GM21447 (cell line): Measurements from ENCODE around the gene BRAF.
"Not testable (repeated sequence)": the region's sequence is repeated elsewhere in the genome, so short reads cannot be mapped to it uniquely, and the experiment has no call there.

Experiments
- ATAC-seq: cut with Tn5 transposase; IDR thresholded peaks from one replicate; pipeline ENCODE4 v1.9.1; 2021; ENCODE audit not compliant: unreplicated experiment

Gene BRAF

DNA sequence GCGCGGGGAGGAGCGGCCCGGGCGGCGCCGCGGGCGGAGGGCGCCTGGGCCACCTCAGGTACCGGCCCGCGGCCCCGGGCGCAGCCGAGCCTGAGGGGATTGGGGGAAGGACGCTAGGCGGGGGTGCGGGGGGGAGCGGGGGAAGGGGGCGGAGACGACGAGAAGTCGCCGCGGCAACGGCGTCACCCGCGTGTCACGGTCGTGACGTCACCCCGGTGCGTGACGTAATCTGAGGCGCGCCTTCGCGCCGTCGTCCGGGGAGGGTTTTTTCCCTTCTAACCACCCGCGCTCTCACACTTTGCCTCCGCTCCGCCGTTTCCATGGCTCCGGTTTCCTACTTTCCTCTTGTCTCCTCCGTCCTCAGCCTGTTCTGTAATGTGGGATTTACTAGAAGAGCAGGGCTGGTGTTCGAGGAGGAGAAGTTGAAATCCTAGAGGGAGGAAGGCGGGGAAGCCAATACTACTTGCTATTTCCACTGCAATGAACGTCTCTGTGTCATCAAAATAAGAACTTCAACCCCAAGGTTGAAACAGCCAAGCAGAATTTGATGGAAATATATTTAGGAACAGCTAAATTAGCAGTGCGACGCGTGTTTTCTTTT is at the start of gene BRAF:
Gene BRAF (minus strand): TSS at position 109 of the 601 bp plus-strand sequence. CDS start 226 bp downstream, outside the sequence.
- ATAC-seq, result peak; percentile 44

DNA sequence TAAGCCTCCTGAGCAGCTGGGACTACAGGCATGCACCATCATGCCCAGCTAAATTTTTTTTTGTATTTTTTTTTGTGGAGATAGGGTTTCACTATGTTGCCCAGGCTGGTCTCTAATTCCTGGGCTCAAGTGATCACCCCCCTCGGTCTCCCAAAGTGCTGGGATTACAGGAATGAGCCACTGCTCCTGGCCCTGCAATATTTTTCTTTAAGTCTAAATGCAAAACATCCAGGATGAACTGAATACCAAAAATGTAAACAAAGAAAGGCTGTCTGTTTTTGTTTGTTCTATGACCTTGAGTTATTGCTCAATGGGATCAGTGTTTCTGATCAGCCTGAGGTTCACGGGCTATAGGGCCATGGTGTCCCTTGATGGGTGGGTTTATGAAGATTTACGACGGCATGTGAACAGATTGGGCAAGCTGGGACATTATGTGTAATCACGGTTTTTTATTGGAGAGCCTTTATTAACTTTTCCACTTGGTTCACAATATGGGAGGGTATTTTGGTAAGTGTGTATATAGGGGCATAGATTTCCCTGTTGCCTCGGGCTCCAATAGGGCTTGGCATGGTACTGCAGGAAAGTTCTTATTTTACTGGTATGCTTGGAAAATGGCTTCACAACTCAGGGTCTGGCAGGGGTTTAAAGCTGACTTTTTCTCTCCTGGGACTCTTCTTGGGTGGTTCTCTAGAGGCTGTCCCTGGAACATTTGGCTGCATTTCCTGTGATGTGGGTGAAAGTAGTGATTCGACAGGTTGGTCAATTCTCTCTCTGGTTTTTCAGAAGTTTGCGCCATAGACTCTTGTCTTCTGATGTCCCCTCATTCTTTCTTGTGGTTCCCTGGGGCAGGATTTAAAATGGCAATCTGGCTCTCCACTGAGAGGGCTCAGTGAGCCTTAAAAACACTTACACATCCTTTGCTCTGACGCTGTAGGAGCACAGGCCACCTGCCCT is 48.4 kb upstream of the BRAF start:
- ATAC-seq, result no peak

DNA sequence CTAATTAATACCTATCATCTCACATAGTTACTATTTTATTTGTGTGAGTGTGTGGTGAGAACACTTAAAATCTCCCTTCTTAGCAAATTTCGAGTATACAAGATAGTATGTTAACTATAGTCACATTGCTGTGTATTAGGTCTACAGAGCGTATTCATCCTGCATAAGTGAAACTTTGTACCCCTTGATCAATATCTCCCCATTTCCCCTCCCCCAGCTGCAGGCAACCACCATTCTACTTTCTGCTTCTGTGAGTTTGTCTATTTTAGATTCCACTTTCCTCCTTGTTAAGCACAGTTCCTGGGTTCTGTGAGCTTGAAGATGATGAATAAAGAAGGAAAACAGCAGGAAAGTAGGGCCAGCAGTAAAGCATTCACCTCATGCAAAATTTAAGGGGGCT is 47.6 kb upstream of the BRAF start:
- no peak for ATAC-seq

- ATAC-seq, result no peak
These were observed 42.7 kb upstream of the BRAF start for GRCh38 chr7:140967438-140967837.

DNA sequence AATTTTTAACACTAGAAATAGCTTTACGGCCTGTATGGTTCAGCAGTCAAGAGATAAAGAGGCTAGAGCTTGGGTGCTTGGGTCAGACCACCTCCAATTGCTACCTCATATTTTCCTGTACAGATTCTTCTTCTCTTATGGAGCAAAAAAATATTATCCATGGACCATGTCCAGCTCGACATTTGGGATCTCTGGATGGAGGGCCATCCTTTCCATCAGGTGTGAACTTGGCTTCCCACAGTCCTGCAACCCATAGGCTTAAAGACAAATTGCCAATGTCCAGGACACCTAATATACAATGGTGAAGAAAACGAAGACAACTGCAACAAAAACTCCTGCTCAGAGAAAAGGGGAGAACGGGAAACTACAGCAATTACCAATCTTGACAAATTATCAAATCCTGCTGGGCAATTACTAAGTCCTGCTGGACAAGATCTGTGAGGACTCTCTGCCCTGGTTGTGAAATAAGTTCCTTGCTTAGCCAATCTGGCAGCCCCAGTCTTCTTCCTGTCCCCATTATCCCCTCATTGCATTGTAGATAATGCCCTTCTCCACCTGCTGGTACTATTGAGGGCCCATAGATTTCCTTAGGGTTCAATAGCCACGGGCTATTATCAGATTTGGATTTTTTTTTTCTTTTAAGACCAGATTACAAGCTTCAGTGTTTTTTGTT is 42.0 kb upstream of the BRAF start:
- no peak for ATAC-seq

DNA sequence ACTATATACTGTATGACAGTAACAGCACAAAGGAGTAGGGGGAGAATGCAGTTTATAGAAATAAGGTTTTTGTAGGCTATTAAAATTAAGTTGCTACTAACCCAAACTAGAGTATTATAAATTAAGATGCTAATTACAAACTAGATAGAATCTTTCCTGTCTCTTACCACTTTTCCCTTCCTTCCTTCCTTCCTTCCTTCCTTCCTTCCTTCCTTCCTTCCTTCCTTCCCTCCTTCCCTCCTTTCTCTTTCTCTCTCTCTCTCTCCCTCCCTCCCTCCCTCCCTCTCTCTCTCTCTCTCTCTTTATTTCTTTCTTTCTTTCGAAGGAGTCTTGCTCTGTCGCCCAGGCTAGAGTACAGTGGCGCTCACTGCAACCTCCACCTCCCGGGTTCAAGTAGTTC is 36.4 kb upstream of the BRAF start:
- ATAC-seq, result no peak

- not testable (repeated sequence) for ATAC-seq
These were observed 32.3 kb upstream of the BRAF start for GRCh38 chr7:140956997-140957396.

DNA sequence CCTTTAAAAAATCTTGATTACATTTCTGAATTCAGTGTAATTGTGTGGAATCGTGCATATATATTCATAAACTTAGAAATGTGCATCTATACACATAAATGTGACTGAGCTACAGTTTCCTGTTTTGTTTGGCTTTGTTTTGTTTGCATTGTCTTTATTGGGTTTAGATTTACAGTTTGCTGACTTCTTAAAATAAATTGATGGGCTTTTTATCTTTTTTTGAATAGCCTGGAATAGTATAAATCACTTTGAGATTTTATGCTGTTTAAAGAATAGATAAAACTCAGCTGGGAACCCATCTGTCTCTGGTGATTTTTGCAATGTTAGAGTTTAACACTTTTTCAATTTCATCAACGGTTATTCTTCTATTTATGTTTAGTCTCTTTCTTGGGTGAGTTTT is 21.2 kb upstream of the BRAF start:
- no peak for ATAC-seq

DNA sequence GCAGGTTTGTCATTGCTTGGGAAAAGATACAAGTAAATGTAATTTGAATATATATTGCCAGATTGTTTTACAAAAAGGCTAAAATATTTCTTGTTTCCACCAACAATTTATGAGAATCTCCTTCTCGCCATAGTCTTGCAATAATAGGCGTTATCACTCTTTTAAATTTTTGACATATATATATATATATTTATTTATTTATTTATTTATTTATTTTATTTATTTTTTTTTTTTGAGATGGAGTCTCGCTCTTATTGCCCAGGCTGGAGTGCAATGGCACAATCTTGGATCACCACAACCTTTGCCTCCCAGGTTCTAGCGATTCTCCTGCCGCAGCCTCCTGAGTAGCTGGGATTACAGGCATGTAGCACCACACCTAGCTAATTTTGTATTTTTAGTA is 17.5 kb upstream of the BRAF start:
- not testable (repeated sequence) for ATAC-seq

- ATAC-seq, result no peak
These were observed 16.2 kb upstream of the BRAF start for GRCh38 chr7:140940898-140941297.

- ATAC-seq, result no peak
These were observed 13.1 kb upstream of the BRAF start for GRCh38 chr7:140937702-140938264.

DNA sequence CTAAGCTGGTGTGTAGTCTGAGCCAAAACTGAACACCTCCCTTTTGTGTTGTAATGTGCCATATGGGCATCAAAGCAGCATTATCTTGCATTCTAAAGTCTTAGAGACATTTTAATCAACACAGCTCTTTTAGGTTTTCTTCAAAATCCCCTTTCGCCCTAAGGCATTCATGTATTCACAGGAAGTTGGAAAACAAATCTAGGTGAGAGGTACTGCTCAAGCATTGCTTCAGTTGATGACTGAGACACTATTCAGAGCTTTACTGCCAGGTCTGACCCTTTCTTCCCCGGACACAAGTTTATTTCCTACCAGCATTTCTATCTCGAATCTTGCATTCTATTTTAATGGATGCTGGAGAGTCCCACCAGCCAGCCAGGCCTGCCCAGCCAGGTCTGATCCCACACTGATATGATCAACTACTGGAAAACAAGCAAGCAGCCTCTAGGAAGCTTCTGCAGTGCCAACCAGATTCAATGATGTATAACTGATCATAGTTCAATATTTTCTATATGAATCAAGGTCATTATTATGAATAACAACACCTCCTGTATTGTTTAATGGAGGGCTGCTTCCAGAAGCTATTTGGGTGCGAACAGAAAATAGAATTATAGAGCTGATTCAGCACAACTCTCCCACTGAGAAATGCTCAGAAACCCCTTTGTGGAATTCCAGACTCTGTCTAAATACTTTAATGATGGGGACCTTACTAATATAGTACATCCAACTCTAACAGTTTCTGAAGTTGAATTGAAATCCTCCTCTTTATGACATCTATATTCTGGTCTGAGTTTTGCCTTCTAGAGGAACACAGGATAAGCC is 4.0 kb upstream of the BRAF start:
- no peak for ATAC-seq

DNA sequence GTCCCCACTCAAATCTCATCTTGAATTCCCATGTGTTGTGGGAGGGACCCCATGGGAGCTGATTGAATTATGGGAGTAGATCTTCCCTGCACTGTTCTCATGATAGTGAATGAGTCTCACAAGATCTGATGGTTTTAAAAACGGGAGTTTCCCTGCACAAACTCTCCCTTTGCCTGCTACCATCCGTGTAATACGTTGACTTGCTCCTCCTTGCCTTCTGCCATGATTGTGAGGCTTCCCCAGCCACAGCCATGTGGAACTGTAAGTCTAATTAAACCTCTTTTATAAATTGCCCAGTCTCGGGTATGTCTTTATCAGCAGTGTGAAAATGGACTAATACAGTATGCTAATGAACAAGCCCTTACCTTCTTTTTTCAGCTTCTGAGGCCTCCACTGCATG is 3.2 kb upstream of the BRAF start:
- ATAC-seq, result not testable (repeated sequence)

DNA sequence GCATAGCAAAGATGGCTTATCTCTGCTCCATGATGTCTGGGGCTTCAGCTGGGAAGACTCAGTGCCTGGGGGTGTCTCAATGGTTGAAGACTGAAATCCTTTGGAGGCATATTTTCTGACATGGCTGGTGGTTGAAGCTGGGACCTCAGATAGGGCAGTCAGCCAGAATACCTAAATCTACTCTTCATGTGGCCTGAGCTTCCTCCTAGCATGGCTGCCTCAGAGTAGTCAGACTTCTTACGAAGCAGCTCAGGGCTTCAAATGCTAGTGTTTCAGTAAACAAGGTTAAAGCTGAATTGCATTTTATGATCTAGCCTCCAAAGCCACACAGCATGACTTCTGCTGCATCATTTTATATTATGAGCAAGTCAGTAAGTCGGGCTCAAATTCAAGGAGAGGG is 2.6 kb upstream of the BRAF start:
- no peak for ATAC-seq

DNA sequence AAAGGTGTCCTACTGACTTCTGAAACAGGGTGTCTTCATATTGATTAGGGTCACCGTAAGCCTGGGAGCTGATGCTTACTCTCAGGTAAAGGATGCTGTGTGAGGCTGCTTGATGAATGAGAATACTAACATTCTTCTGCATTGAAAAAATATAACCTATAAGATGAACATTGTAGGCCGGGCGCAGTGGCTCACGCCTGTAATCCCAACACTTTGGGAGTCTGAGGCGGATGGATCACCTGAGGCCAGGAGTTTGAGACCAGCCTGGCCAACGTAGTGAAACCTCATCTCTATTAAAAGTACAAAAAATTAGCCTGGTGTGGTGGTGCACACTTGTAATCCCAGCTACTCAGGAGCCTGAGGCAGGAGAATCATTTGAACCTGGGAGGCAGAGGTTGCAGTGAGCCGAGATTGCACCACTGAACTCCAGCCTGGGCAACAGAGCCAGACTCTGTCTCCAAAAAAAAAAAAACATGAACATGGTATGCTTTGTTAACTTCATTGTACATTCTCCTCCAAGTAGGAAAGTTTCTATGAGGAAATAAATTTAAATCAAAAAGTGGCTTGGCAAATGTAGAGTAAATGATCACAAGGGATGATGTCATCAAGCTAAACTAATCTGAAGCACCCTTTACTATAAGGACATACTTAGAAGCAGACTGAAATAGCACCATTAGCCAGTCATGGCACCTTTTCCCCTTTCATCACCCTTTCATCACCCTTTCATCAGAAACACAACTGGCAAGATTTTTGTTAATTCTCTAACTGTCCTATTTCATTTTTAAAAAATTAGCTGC is 1.5 kb upstream of the BRAF start:
- ATAC-seq, result no peak

DNA sequence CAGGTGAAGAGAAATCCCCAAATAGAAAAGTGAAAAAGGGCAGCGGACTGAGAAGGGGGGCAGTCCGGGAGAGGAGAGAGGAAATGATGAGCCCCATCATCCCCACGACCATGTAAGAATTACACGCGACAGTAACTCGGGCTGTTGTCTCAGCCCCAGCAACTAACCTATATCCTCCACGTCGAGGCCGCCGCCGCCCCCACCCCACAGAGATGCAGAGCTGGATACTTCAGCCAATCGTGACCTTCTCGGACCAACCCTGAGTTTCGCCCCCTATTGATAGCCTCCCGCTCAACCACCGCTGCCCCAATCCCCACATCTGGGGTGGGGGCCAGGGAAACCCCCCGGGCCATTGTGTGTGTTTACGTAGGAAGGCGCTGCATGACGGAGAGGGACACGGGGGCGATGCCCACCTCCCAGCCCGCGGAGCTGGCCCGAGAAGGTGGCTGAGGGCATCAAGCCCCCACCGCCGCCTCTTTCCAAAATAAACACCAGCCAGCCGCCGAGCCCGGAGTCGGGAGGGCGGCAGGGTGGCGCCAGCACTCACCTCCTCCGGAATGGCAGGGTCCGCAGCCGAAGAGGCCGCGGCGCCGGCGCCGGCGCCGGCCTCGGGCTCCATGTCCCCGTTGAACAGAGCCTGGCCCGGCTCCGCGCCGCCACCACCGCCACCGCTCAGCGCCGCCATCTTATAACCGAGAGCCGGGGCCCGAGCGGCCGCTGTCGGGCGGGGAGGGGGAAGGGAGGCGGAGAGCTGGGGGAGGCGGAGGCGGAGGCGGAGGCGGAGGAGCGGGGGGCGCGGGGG is 509 bp downstream of the BRAF start:
- ATAC-seq, result peak; percentile 88

DNA sequence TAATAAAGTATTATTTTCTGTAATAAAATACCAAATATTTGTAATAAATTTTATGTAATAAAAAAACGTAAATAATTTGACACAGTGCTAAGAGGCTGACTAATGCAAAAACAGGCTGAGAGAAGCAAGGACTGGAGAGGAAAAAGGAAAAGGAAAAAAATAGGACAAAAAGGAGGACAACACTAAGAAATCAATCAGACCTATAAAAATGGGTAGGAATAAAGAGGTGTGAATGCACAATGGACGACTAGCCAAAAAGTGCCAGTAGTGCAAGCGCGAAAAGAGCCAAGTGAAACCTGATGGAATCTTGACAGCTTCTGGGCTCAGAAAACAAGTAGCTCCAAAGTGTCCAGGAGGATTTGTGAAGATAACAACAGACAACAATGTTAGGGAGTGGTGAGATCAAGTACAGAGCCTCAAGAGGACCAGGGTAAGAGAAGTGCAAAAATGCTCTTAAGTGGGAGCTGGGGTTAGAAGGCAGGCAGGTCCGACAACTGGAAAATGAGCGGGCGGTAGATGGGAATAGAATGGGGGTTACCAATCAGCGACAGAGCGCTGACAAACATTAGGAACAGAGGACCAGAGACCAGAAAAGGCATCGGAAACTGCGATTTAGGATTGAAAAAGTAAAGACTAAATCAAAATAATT is 1.2 kb downstream of the BRAF start:
- peak; percentile 15 for ATAC-seq

DNA sequence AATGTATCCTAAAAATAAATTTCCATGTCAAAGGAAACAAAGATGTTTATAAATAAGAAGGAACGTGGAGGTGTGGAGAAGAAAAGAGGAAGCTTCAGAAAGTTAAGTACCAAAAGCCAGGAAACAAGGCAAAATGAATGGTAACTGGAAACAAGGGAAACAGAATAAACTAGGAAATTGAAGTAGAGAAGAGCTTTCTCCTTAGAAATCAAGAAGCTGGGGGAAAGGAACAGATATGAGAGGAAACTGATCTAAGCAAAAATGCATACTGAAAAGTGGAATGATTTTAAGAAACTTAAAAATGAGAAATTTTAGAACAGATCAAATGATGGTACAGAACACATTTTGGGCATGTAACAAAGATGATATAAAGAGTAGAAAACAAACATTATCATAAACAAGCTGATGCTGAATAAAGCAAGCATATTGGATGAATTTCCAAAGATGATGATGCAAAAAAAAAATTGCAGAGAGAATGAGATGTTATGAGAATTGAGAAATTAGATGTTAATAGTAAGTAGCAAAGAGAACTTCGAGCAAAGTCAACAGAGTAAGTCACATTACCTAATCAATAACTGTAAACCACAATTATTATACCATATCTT is 1.9 kb downstream of the BRAF start:
- ATAC-seq, result no peak
